IPS-20b (cell line): Measurements from ENCODE around the gene PCSK2.

ENCODE experiments used
- H3K27ac ChIP-seq: one replicate; pipeline ENCODE4 v1.5.1; 2013; ENCODE audit warnings: low read length
- H3K27me3 ChIP-seq: 2 replicates; pipeline ENCODE4 v1.6.1; 2013; ENCODE audit warnings: mild to moderate bottlenecking, low read length, inconsistent platforms; ENCODE audit not compliant: insufficient read depth
- H3K36me3 ChIP-seq: 2 replicates; pipeline ENCODE4 v1.6.1; 2013; ENCODE audit warnings: low read depth, mild to moderate bottlenecking, inconsistent platforms, low read length, moderate library complexity; ENCODE audit not compliant: insufficient read depth
- H3K4me1 ChIP-seq: 2 replicates; pipeline ENCODE4 v1.6.1; 2013; ENCODE audit warnings: mild to moderate bottlenecking, control low read depth, inconsistent platforms, low read length, moderate library complexity; ENCODE audit not compliant: insufficient read depth
- H3K4me3 ChIP-seq: 2 replicates; pipeline ENCODE4 v1.5.1; 2013; ENCODE audit warnings: mild to moderate bottlenecking, low read length, inconsistent platforms
- H3K9ac ChIP-seq: 2 replicates; pipeline ENCODE4 v1.6.1; 2013; ENCODE audit warnings: low read depth, mild to moderate bottlenecking, inconsistent platforms, low read length, moderate library complexity
- H3K9me3 ChIP-seq: 2 replicates; pipeline ENCODE4 v1.6.1; 2013; ENCODE audit warnings: mild to moderate bottlenecking, low read depth, low read length, inconsistent platforms; ENCODE audit not compliant: insufficient read depth

PCSK2 gene

DNA sequence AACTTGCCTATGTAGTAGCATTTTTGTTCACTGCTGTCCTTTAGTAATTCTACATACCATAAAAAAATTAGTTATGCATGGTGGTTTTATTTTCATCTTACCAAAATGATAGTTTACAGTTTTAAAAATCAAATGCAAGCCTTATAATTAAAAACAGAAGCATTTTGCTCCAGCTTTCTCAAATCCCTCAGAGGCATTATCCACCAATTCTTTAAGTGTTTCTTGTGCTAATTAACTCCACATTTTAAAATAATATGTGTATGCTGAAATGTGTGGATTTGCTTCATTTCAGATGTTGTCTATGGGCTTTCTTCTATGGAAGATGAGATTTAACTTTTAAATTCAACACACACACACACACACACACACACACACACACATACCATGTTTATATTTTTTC is 49.3 kb downstream of the PCSK2 start:
- no peak overlapping the region for H3K9ac ChIP-seq
- H3K27ac ChIP-seq, result no peak overlapping the region
- no peaks in the 10 kb centered on the region for H3K4me1 ChIP-seq
- H3K4me3 ChIP-seq, result no peak overlapping the region
- H3K36me3 ChIP-seq, result no peaks in the 10 kb centered on the region
- H3K9me3 ChIP-seq, result no peaks in the 10 kb centered on the region
- H3K27me3 ChIP-seq, result no peaks in the 10 kb centered on the region

DNA sequence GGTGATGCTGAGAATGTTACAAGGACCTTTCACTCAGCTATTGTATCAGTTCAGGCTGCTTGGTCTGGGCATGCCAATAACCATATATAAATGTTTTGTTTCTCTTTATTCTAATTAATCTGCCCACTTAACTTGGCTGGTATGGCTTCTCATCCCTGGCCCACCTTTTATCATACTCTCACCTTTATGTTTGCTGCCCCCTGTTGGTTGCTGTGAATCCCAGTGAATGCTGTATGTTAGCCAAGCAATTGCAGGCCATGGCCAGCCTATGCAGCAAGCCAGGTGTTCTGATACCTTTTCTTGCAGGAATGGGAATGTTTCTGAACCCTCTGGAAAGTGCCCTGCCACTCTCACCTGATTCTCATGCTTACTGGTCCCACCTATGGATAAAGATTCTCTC is 54.6 kb downstream of the PCSK2 start:
- Histone ChIP-seq H3K4me3 (no peak overlapping the region), H3K9me3 (no peaks in the 10 kb centered on the region), H3K36me3 (no peaks in the 10 kb centered on the region), H3K27me3 (no peaks in the 10 kb centered on the region), H3K4me1 (peaks cover 8% of the 10 kb centered on the region; the same call in 1 of the 2 replicates), H3K9ac (no peak overlapping the region), H3K27ac (no peak overlapping the region)

DNA sequence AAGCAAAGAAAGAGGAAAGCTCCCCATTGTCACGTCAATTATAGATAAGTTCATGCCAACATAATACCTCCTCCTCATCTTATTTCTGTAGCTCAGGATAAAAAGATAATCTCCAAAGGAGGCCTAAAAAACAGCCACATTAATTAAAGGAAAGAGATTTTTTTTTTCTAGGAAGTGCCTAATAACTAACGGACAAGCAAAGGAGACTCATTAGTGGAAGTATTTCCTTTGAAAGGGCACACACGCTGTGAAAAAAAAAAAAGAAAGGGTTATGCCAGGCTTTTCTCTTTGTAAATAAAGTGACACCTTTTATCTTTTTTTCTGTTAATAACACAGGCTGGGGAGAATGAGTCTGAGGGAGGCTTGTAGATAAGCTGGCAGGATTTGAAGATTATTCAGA is 55.7 kb downstream of the PCSK2 start:
- H3K4me1 ChIP-seq, result peaks cover 12% of the 10 kb centered on the region; the same call in 1 of the 2 replicates
- no peak overlapping the region for H3K9ac ChIP-seq
- no peaks in the 10 kb centered on the region for H3K27me3 ChIP-seq
- no peaks in the 10 kb centered on the region for H3K9me3 ChIP-seq
- H3K36me3 ChIP-seq, result no peaks in the 10 kb centered on the region
- no peak overlapping the region for H3K4me3 ChIP-seq
- no peak overlapping the region for H3K27ac ChIP-seq

DNA sequence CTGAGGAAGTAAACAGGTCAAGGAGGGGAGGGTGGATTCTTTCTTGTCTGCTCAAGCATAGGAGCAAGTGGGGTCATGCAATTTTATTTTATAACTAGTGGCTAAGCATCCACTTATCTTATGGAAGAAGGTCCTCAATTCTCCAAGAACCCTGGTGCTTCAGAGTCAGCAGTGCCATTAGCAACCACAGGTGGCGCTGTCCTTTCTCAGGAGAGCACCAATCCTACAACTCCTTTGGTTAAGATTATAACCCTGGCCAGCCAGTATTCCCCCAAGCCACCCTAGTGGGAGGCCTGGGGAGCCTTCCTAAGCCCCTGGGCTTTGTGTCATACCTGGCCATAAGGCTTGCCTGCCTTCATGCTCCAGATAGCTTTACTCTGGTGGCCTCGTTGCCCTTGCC is 60.7 kb downstream of the PCSK2 start:
- H3K27me3 ChIP-seq, result no peaks in the 10 kb centered on the region
- H3K36me3 ChIP-seq, result no peaks in the 10 kb centered on the region
- peaks cover 19% of the 10 kb centered on the region; the same call in 1 of the 2 replicates for H3K4me1 ChIP-seq
- H3K9me3 ChIP-seq, result no peaks in the 10 kb centered on the region
- H3K4me3 ChIP-seq, result no peak overlapping the region
- H3K27ac ChIP-seq, result no peak overlapping the region
- H3K9ac ChIP-seq, result no peak overlapping the region

DNA sequence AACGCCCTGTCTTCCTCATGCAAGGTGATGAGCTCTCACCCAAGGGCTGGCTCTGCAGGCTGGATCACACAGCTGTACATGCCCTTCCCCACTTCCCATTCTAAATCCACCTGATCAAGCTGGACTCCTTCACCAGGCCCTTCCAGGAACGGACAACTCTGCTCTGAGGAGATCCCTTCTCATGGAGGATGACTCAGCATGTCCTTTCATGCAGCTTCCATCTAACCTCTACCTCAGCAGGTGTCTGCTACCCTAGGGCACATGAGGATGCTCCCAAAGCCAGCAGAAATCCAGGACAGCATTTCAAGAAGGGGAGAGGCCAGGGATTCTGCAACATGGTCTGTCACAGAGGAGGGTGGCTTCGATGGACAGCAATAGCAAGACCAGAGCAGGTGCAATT is 61.2 kb downstream of the PCSK2 start:
- H3K27ac ChIP-seq, result no peak overlapping the region
- peaks cover 19% of the 10 kb centered on the region; the same call in 1 of the 2 replicates for H3K4me1 ChIP-seq
- H3K9ac ChIP-seq, result no peak overlapping the region
- no peaks in the 10 kb centered on the region for H3K27me3 ChIP-seq
- H3K4me3 ChIP-seq, result no peak overlapping the region
- H3K36me3 ChIP-seq, result no peaks in the 10 kb centered on the region
- H3K9me3 ChIP-seq, result no peaks in the 10 kb centered on the region

DNA sequence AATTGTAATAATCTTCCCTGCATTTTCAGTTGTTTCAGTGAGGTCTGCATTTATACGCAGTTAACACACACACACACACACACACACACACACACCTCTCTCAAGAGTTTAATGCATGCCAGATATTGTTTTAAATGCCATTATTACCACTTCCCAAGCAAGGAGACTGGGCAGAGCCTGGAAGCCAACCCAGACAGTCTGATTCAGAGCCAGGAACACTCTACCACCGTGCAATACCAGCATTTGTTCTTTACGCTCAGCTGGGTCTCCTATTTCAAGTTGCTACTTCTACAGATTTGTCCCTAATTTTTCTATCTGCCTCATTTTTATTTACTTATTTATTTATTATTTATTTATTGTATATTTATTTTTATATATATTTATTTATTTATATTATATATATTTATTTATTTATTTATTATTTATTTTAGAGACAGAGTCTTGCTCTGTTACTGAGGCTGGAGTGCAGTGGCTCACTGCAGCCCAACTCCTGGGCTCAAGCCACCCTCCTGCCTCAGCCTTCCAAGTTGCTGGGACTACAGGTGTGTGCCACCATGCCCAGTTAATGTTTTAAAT is 68.4 kb downstream of the PCSK2 start:
- Histone ChIP-seq H3K27me3 (no peaks in the 10 kb centered on the region), H3K27ac (no peak overlapping the region), H3K9ac (no peak overlapping the region), H3K36me3 (no peaks in the 10 kb centered on the region), H3K4me1 (no peaks in the 10 kb centered on the region), H3K9me3 (no peaks in the 10 kb centered on the region), H3K4me3 (no peak overlapping the region)

DNA sequence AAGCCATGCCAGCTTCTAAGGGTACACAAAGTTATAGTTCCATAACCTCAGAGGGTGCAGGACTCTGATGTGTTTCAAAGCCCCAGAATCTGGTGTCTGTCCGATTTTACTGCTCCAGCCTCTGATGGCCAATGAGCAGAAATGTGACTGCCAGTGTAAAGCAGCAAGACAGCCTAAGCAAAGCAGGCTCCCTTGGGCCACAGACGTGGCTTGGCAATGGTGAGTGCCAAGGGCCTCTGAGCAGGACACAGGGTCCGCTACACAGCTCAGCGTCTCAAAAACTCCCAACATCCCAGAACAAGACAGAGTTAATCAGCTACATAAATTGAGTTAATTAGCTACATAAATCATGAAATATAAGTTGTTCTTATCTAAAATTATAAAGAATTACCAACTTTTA is 69.2 kb downstream of the PCSK2 start:
- Histone ChIP-seq H3K4me3 (no peak overlapping the region), H3K27me3 (no peaks in the 10 kb centered on the region), H3K27ac (no peak overlapping the region), H3K4me1 (no peaks in the 10 kb centered on the region), H3K9me3 (no peaks in the 10 kb centered on the region), H3K36me3 (no peaks in the 10 kb centered on the region), H3K9ac (no peak overlapping the region)

DNA sequence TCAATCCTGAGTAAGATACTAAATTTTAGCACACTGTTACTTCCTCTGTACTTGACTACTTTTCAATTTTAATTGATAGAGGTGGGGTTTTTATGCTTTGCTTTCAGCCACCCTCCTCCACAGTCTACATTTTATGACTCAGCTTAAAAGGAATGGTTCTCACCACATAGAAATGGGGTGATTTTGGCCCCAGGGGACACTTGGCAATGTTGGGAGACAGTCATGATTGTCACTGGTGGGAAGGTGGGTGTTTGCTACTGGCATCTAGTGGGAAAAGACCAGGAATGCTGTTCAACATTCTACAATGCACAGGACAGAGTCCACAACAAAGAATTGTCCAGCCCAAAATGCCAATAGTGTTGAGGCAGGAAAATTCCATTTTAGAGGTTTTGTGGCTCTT is 71.3 kb downstream of the PCSK2 start:
- Histone ChIP-seq H3K27ac (no peak overlapping the region), H3K27me3 (no peaks in the 10 kb centered on the region), H3K4me1 (no peaks in the 10 kb centered on the region), H3K4me3 (no peak overlapping the region), H3K36me3 (no peaks in the 10 kb centered on the region), H3K9me3 (no peaks in the 10 kb centered on the region), H3K9ac (no peak overlapping the region)

DNA sequence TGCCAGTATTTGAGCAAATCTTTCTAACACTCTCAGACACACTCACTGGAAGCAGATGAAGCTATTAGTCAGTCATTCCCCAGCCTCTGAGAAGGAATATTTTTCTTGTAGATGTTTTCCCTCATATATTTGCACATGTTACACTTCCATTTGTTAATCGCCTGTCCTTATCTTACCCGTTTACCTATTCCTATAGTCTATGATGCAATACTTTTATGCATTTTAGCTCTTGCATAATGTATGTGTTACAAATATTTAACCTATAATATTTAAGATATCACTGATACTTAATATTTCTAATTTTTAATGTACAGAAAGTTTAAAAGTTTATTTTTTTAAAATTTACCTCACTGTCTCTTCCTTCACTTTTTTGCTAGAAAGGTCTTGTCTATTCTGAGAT is 71.9 kb downstream of the PCSK2 start:
- Histone ChIP-seq H3K27me3 (no peaks in the 10 kb centered on the region), H3K4me1 (no peaks in the 10 kb centered on the region), H3K27ac (no peak overlapping the region), H3K36me3 (no peaks in the 10 kb centered on the region), H3K4me3 (no peak overlapping the region), H3K9me3 (no peaks in the 10 kb centered on the region), H3K9ac (no peak overlapping the region)

DNA sequence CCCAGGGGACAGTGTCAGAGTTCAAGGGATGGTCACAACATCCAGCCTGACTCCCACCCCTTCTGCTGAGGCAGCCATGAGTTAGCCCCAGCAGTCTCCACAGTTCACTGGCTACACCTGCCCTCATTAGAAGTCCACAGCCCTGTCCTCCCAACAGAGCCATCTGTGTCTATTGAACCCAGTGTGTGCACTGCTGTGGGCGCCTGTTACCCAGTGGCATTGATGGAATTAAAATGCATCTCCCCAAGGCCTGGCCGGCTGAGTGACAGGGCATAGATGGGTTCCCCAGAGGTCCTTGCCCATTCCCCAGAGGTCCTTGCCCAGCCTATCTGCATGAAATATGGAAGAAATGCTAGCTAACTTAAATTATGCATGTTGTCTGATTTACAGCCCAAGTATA is 73.3 kb downstream of the PCSK2 start:
- no peak overlapping the region for H3K4me3 ChIP-seq
- H3K4me1 ChIP-seq, result peaks cover 6% of the 10 kb centered on the region; the same call in 1 of the 2 replicates
- H3K27me3 ChIP-seq, result no peaks in the 10 kb centered on the region
- no peak overlapping the region for H3K9ac ChIP-seq
- no peak overlapping the region for H3K27ac ChIP-seq
- no peaks in the 10 kb centered on the region for H3K36me3 ChIP-seq
- no peaks in the 10 kb centered on the region for H3K9me3 ChIP-seq

DNA sequence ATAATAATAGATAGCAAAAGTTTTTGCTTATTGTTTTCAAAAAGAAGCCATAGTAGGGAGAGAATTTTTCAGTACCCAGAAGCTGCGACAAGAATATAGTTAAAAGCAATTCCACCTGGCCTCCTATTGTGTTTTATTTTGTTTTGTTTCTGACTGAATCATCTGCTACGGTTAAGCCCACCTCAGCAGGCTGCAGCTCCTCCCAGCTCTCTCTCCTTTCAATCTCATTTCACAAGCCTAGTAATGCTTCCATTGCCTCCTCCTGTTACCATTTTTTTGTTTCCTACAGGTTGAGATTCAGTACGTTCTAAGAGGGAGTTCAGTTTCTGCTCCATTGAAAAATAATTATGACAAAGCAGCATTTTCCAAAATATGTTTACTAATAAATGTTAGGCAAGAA is 77.9 kb downstream of the PCSK2 start:
- Histone ChIP-seq H3K4me3 (no peak overlapping the region), H3K9me3 (no peaks in the 10 kb centered on the region), H3K9ac (no peak overlapping the region), H3K27ac (no peak overlapping the region), H3K4me1 (peaks cover 7% of the 10 kb centered on the region; the same call in 1 of the 2 replicates), H3K36me3 (no peaks in the 10 kb centered on the region), H3K27me3 (no peaks in the 10 kb centered on the region)

DNA sequence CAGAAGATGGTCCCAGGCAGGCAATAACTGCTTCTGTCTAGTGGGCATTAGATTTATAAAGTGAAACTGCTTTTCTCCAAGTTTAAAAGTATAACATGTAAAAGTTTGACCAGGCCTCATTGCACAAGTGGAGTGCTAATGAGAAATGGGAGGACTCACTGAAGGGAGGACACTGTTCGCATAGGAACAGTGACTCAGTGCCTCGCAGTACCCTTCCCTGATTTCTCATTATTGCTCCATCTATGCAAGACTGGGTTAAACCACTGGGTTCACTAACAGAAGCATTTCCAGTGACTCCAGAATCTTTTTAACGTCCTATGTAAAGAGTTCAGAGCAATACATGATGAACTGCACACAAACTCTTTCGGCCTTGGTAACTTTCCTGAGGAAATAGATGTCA is 79.6 kb downstream of the PCSK2 start:
- H3K9ac ChIP-seq, result no peak overlapping the region

More for the DNA sequence above, 79.6 kb downstream of the PCSK2 start:
- Histone ChIP-seq H3K27ac (no peak overlapping the region), H3K36me3 (no peaks in the 10 kb centered on the region), H3K27me3 (no peaks in the 10 kb centered on the region), H3K9me3 (no peaks in the 10 kb centered on the region), H3K4me1 (peaks cover 7% of the 10 kb centered on the region; the same call in 1 of the 2 replicates), H3K4me3 (no peak overlapping the region)
